ENCODE data around the gene PPIP5K1. TPM values are rescaled to one million over a fixed set of nuclear protein-coding genes. Genes with fewer than 3 reads are reported as not detected.

PPIP5K1 gene
- total RNA-seq, 1 donor from 2014 or later = 11.3 TPM

GRCh38 chr15:43505738-43506137, 84.3 kb downstream of the PPIP5K1 start:
- ATAC-seq = no peak
- DNase-seq = no peak
- intact Hi-C loops (cut with micrococcal nuclease) = no loop called here

DNA sequence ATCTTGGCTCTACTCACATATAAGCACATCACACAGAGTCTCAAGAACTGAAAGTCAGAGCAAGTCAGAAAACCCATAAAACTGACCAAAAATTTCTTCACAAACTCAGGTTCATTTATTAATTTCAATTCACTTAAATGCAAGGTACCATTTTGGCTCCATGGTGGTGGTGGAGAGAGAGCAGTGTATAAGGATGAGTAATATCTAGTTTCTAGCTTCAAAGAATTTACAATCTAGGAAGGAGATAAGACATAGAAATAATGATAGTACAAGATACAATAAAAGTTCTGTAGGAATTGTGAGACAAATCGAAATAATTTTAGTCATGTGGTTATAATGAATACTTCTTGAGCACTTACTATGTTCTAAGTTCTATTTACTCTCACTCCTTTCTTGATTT, 90.4 kb downstream of the PPIP5K1 start:
- intact Hi-C loops (cut with micrococcal nuclease) = no loop called here
- DNase-seq (no peak), ATAC-seq (no peak)

GRCh38 chr15:43498990-43499389, 91.0 kb downstream of the PPIP5K1 start:
- no peak for DNase-seq
- intact Hi-C loops (cut with micrococcal nuclease) = no loop called here
- ATAC-seq = no peak

DNA sequence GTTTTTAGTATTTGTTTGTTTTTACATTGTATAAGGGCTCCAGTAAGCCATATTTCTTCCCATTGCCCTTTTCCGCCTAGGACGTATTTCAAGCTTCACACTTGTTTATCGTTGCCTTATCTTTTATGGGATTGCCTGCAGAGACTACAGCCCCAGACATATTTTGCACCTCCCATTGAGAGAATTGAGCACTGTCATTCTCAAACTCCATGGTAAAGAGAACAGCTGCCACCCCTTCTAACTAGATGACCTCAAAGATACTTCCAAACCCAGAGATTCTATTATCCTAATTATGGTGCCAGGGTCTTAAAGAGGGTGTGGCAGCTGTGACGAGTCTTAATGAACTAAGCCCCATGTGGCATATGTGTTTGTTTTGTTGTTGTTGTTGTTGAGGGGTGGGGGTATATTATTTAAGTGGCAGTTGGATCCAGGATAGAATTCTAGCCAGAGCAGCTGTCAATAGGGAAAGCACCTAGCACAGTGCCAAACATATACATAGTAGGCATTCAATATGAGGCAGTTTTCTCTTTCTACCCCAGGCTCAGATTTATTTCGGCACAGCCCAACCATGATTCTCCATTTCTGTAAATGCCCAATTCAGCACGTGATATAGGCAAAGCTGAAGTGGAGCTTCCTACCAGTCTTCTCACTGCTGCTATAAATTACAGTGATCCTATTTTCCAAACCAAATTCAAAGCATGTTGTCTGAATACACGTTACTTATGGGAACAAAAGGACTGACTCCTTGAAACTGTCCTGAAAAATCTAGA, 96.1 kb downstream of the PPIP5K1 start:
- DNase-seq = no peak
- ATAC-seq = no peak
- intact Hi-C loops (cut with micrococcal nuclease) = no loop called here

DNA sequence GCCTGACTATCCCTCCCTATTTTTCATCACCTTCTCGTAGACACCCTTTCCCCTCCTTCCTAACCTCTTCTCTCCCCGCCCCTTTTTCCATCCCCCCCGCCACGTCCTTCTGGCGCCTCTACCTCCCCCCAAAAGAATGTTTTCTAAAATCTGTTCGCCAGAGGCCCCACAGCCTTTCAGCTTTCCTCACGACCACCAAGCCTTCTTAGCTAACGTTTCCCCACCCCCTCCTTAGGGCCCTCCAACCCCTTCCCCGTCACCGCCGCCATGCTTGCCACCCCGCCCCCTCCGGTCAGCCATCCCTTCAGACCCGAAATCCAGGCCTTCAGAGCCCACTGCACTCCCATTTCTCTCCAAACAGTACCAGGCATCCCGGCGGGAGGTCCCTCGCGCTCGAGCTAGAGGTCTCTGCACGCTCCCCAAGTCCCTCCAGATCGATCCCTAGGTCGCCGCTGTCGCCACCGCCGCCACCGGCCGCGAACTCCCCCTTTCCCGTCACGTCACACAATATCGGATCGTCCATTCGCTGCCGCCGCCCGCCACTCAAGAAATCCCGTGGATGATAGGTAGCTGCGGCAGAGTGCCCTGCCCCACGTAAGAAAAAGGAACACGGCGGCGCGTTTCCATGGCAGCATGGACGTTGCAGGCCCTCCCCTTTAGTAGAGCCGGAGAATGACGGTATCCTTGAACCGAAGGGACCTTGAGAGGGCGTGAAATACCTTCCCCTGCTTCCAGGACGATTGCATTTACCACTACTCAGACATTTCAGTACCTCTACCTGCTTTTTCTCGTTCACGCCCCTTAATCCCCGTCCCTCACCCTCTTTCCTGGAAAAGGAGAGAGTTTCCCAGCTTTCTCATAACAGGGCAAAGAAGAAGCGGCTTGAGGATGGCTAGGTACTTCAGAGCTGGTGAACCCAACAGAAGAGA, 97.1 kb downstream of the PPIP5K1 start, which contains the start of gene TP53BP1:
Gene TP53BP1 (minus strand): TSS at position 484 of the 929 bp plus-strand sequence. CDS start 113 bp downstream, at position 371.
- DNase-seq = peak; percentile 98
- peak; percentile 100 for ATAC-seq
- intact Hi-C loops (cut with micrococcal nuclease) = no loop called here

GRCh38 chr15:43492266-43492665, 97.7 kb downstream of the PPIP5K1 start:
- no peak for DNase-seq
- intact Hi-C loops (cut with micrococcal nuclease) = no loop called here
- no peak for ATAC-seq

- intact Hi-C loops (cut with micrococcal nuclease) = no loop called here
- DNase-seq (no peak), ATAC-seq (no peak)
These were observed 100.8 kb downstream of the PPIP5K1 start for GRCh38 chr15:43489191-43489590.

- intact Hi-C loops (cut with micrococcal nuclease) = no loop called here
- ATAC-seq = no peak
- no peak for DNase-seq
These were observed 101.2 kb downstream of the PPIP5K1 start for GRCh38 chr15:43488790-43489189.

DNA sequence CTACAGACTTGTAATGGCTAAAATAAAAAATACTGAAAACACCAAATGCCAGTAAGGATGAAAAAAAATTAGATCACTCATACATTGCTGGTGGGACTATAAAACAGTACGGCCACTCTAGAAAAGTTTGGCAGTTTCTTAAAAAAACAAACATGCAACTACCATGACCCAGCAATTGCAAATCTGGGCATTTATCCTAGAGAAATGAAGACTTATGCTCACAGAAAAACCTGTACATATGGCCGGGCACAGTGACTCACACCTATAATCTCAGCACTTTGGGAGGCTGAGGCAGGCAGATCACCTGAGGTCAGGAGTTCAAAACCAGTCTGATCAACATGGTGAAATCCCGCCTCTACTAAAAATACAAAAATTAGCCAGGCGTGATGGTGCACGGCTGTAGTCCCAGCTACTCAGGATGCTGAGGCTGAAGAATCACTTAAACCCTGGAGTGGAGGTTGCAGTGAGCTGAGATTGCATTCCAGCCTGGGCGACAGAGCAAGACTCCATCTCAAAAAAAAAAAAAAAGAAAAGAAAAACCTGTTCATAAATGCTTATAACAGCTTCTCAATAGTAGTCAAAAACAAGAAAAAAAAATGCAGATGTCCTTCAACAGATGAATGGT, 102.6 kb downstream of the PPIP5K1 start:
- no peak for ATAC-seq
- intact Hi-C loops (cut with micrococcal nuclease) = no loop called here
- DNase-seq = no peak

DNA sequence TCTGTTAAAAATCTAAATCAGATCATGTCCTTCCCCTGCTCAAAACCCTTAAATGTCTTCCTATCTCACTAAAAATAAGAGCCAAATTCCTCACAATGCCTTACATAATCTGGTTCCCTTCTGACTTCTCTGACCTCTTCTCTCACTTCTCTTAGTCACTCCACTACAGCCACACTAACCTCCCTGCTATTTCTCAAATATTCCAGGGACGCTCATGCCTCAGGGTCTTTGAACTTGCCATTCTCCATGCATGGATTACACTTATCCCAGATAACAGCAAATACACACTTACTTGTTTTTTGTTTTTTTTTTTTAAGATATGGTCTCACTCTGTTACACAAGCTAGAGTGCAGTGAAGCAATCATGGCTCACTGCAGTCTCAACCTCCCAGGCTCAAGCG, 105.6 kb downstream of the PPIP5K1 start:
- intact Hi-C loops (cut with micrococcal nuclease) = no loop called here
- DNase-seq (no peak), ATAC-seq (no peak)

Other genes with a start within 250 kb of the PPIP5K1 start
- gene ZSCAN29, start 219.2 kb downstream of the PPIP5K1 start, total RNA-seq = 11.6 TPM
- gene TUBGCP4, start 219.1 kb downstream of the PPIP5K1 start, total RNA-seq = 13.0 TPM
- 25.3 TPM for gene TP53BP1, start 97.1 kb downstream of the PPIP5K1 start, total RNA-seq
- gene MAP1A, start 72.6 kb downstream of the PPIP5K1 start, total RNA-seq = 13.0 TPM
- gene CKMT1B, start 3.8 kb upstream of the PPIP5K1 start, total RNA-seq = 0.25 TPM
- not detected for gene STRC, start 28.6 kb upstream of the PPIP5K1 start, total RNA-seq
- 0.82 TPM for gene CATSPER2, start 58.6 kb upstream of the PPIP5K1 start, total RNA-seq
- gene CKMT1A, start 103.7 kb upstream of the PPIP5K1 start, total RNA-seq = 0.22 TPM
- gene PDIA3, start 156.2 kb upstream of the PPIP5K1 start, total RNA-seq = 152 TPM
- 1.3 TPM for gene ELL3, start 186.8 kb upstream of the PPIP5K1 start, total RNA-seq
- 1,014 TPM for gene SERF2, start 202.1 kb upstream of the PPIP5K1 start, total RNA-seq
- not detected for gene SERINC4, start 210.0 kb upstream of the PPIP5K1 start, total RNA-seq
- gene HYPK, start 210.4 kb upstream of the PPIP5K1 start, total RNA-seq = 12.3 TPM
- 19.3 TPM for gene MFAP1, start 234.5 kb upstream of the PPIP5K1 start, total RNA-seq
- gene WDR76, start 236.8 kb upstream of the PPIP5K1 start, total RNA-seq = 1.5 TPM